SK-N-SH treated with all-trans-retinoic acid at 6 μM for 48 hours (cell line): ENCODE data around the gene PHF5A.

Experiments
- ATAC-seq: fragments of 200-7000 bp; cut with Tn5 transposase; 3 replicates; pipeline ENCODE4 v1.9.1; 2020; ENCODE audit warnings: mild to moderate bottlenecking, moderate library complexity
- ARNTL ChIP-seq: fragments of 450-650 bp; formaldehyde crosslinking; IDR thresholded peaks from 2 replicates; pipeline ENCODE4 v1.5.0; 2020; ENCODE audit warnings: low read depth, mild to moderate bottlenecking, moderate library complexity, borderline replicate concordance
- BACH2 ChIP-seq: fragments of 250-450 bp; sonication (Bioruptor Pico); IDR thresholded peaks from 2 replicates; pipeline ENCODE4 v1.9.0; 2021; ENCODE audit warnings: mild to moderate bottlenecking, borderline replicate concordance
- CSDC2 ChIP-seq: fragments of 250-450 bp; sonication (Bioruptor Pico); IDR thresholded peaks from 2 replicates; pipeline ENCODE4 v1.5.0; 2020; ENCODE audit warnings: mild to moderate bottlenecking, moderate library complexity
- CSRNP3 ChIP-seq: fragments of 250-450 bp; sonication (Bioruptor Pico); IDR thresholded peaks from 2 replicates; pipeline ENCODE4 v1.5.1; 2021; ENCODE audit warnings: mild to moderate bottlenecking, moderate library complexity
- ESRRG ChIP-seq: fragments of 250-450 bp; sonication (Bioruptor Pico); IDR thresholded peaks from 2 replicates; pipeline ENCODE4 v1.6.1; 2021; ENCODE audit warnings: mild to moderate bottlenecking
- GLIS3 ChIP-seq: fragments of 250-450 bp; sonication (Bioruptor Pico); IDR thresholded peaks from 2 replicates; pipeline ENCODE4 v1.5.0; 2020; ENCODE audit warnings: mild to moderate bottlenecking, moderate library complexity
- ISL1 ChIP-seq: fragments of 250-450 bp; sonication (Bioruptor Pico); IDR thresholded peaks from 2 replicates; pipeline ENCODE4 v2.1.2; 2022; ENCODE audit warnings: mild to moderate bottlenecking, moderate library complexity
- OSR1 ChIP-seq: fragments of 250-450 bp; sonication (Bioruptor Pico); IDR thresholded peaks from 2 replicates; pipeline ENCODE4 v1.8.0; 2022; ENCODE audit warnings: moderate library complexity, mild to moderate bottlenecking, inconsistent platforms
- PPARA ChIP-seq: fragments of 250-450 bp; sonication (Bioruptor Pico); IDR thresholded peaks from 2 replicates; pipeline ENCODE4 v1.5.0; 2020; ENCODE audit warnings: mild to moderate bottlenecking, borderline replicate concordance
- SNAI2 ChIP-seq: fragments of 250-450 bp; sonication (Bioruptor Pico); IDR thresholded peaks from 2 replicates; pipeline ENCODE4 v1.5.0; 2020; ENCODE audit warnings: mild to moderate bottlenecking, moderate library complexity
- TCF4 ChIP-seq: fragments of 250-450 bp; sonication (Bioruptor Pico); IDR thresholded peaks from 2 replicates; pipeline ENCODE4 v1.8.0; 2021; ENCODE audit warnings: mild to moderate bottlenecking, moderate library complexity, borderline replicate concordance
- TOX ChIP-seq: fragments of 250-450 bp; sonication (Bioruptor Pico); IDR thresholded peaks from 2 replicates; pipeline ENCODE4 v1.8.0; 2021; ENCODE audit warnings: mild to moderate bottlenecking, moderate library complexity, borderline replicate concordance
- TSHZ2 ChIP-seq: fragments of 250-450 bp; sonication (Bioruptor Pico); IDR thresholded peaks from 2 replicates; pipeline ENCODE4 v1.5.0; 2020; ENCODE audit warnings: mild to moderate bottlenecking, moderate library complexity
- ZC3H10 ChIP-seq: fragments of 250-450 bp; sonication (Bioruptor Pico); IDR thresholded peaks from 2 replicates; pipeline ENCODE4 v1.5.1; 2021; ENCODE audit warnings: mild to moderate bottlenecking, moderate library complexity
- ZFP3 ChIP-seq: fragments of 250-450 bp; sonication (Bioruptor Pico); IDR thresholded peaks from 2 replicates; pipeline ENCODE4 v1.5.0; 2020; ENCODE audit warnings: mild to moderate bottlenecking, moderate library complexity
- ZFP30 ChIP-seq: fragments of 450-650 bp; formaldehyde crosslinking; IDR thresholded peaks from 2 replicates; pipeline ENCODE4 v1.5.0; 2022; ENCODE audit warnings: mild to moderate bottlenecking, moderate library complexity
- ZNF565 ChIP-seq: fragments of 450-650 bp; formaldehyde crosslinking; conservative IDR thresholded peaks from 2 replicates; pipeline ENCODE4 v1.5.0; 2020; ENCODE audit warnings: low read depth, mild to moderate bottlenecking, moderate library complexity
- ZNF70 ChIP-seq: fragments of 450-650 bp; formaldehyde crosslinking; IDR thresholded peaks from 2 replicates; pipeline ENCODE4 v1.5.0; 2020; ENCODE audit warnings: mild to moderate bottlenecking, moderate library complexity
- ZNF8 ChIP-seq: fragments of 450-650 bp; formaldehyde crosslinking; IDR thresholded peaks from 2 replicates; pipeline ENCODE4 v1.5.0; 2020; ENCODE audit warnings: mild to moderate bottlenecking, moderate library complexity
- TF ChIP-seq, protein P1 (sequence below): fragments of 250-450 bp; sonication (Bioruptor Pico); IDR thresholded peaks from 2 replicates; pipeline ENCODE4 v1.5.1; 2020; ENCODE audit warnings: low read depth, mild to moderate bottlenecking, moderate library complexity
- TF ChIP-seq, protein P2 (sequence below): fragments of 250-450 bp; sonication (Bioruptor Pico); IDR thresholded peaks from 2 replicates; pipeline ENCODE4 v1.8.0; 2020; ENCODE audit warnings: mild to moderate bottlenecking, moderate library complexity, borderline replicate concordance
- TF ChIP-seq, protein P3 (sequence below): fragments of 250-450 bp; sonication (Bioruptor Pico); IDR thresholded peaks from 2 replicates; pipeline ENCODE4 v1.8.0; 2021; ENCODE audit warnings: low read depth, mild to moderate bottlenecking, moderate library complexity, borderline replicate concordance

The PHF5A gene

GRCh38 chr22:41499624-41500280 is 31.3 kb upstream of the PHF5A start:
- ATAC-seq = no peak

GRCh38 chr22:41498303-41498835 is 29.9 kb upstream of the PHF5A start:
- no peak for ATAC-seq
- TF ChIP-seq GLIS3 (CRISPR knock-in tag) = no peak
- TF ChIP-seq, protein P1, sequence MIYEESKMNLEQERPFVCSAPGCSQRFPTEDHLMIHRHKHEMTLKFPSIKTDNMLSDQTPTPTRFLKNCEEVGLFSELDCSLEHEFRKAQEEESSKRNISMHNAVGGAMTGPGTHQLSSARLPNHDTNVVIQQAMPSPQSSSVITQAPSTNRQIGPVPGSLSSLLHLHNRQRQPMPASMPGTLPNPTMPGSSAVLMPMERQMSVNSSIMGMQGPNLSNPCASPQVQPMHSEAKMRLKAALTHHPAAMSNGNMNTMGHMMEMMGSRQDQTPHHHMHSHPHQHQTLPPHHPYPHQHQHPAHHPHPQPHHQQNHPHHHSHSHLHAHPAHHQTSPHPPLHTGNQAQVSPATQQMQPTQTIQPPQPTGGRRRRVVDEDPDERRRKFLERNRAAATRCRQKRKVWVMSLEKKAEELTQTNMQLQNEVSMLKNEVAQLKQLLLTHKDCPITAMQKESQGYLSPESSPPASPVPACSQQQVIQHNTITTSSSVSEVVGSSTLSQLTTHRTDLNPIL (CRISPR knock-in tag) = no peak
- TF ChIP-seq ARNTL (CRISPR knock-in tag) = no peak
- TF ChIP-seq CSDC2 (CRISPR knock-in tag) = no peak
- no peak for TF ChIP-seq CSRNP3 (CRISPR knock-in tag)
- TF ChIP-seq ZC3H10 (CRISPR knock-in tag) = no peak
- no peak for TF ChIP-seq TOX (CRISPR knock-in tag)
- TF ChIP-seq BACH2 (CRISPR knock-in tag) = no peak
- TF ChIP-seq, protein P2, sequence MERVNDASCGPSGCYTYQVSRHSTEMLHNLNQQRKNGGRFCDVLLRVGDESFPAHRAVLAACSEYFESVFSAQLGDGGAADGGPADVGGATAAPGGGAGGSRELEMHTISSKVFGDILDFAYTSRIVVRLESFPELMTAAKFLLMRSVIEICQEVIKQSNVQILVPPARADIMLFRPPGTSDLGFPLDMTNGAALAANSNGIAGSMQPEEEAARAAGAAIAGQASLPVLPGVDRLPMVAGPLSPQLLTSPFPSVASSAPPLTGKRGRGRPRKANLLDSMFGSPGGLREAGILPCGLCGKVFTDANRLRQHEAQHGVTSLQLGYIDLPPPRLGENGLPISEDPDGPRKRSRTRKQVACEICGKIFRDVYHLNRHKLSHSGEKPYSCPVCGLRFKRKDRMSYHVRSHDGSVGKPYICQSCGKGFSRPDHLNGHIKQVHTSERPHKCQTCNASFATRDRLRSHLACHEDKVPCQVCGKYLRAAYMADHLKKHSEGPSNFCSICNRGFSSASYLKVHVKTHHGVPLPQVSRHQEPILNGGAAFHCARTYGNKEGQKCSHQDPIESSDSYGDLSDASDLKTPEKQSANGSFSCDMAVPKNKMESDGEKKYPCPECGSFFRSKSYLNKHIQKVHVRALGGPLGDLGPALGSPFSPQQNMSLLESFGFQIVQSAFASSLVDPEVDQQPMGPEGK (CRISPR knock-in tag) = no peak
- no peak for TF ChIP-seq ISL1 (CRISPR knock-in tag)
- no peak for TF ChIP-seq ZFP3 (CRISPR knock-in tag)
- TF ChIP-seq PPARA (CRISPR knock-in tag) = no peak

More at GRCh38 chr22:41499624-41500280, 31.3 kb upstream of the PHF5A start:
- TF ChIP-seq, protein P2 (CRISPR knock-in tag) = no peak
- TF ChIP-seq ZFP30 (CRISPR knock-in tag) (no peak), ZNF8 (CRISPR knock-in tag) (no peak), ZNF70 (CRISPR knock-in tag) (no peak), ZNF565 (no peak), TCF4 (CRISPR knock-in tag) (no peak), SNAI2 (no peak), TSHZ2 (CRISPR knock-in tag) (no peak), ARNTL (CRISPR knock-in tag) (no peak), BACH2 (CRISPR knock-in tag) (no peak), GLIS3 (CRISPR knock-in tag) (no peak), ESRRG (CRISPR knock-in tag) (no peak), TOX (CRISPR knock-in tag) (no peak), CSDC2 (CRISPR knock-in tag) (no peak), OSR1 (CRISPR knock-in tag) (no peak)
- TF ChIP-seq, protein P1 (CRISPR knock-in tag) = no peak
- TF ChIP-seq, protein P3, sequence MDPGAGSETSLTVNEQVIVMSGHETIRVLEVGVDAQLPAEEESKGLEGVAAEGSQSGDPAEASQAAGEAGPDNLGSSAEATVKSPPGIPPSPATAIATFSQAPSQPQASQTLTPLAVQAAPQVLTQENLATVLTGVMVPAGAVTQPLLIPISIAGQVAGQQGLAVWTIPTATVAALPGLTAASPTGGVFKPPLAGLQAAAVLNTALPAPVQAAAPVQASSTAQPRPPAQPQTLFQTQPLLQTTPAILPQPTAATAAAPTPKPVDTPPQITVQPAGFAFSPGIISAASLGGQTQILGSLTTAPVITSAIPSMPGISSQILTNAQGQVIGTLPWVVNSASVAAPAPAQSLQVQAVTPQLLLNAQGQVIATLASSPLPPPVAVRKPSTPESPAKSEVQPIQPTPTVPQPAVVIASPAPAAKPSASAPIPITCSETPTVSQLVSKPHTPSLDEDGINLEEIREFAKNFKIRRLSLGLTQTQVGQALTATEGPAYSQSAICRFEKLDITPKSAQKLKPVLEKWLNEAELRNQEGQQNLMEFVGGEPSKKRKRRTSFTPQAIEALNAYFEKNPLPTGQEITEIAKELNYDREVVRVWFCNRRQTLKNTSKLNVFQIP (CRISPR knock-in tag) = no peak
